ENCODE measurements around the gene PARP12. TPM values are rescaled to one million over a fixed set of nuclear protein-coding genes. Genes with fewer than 3 reads are reported as not detected.

Gene PARP12
- total and polyA plus RNA-seq, 2 of the 13 experiments (the other 11 are each of a cell fraction or from before 2014, with no cell fraction given) = 15.5 to 35.2 TPM

GRCh38 chr7:140042386-140042670 lies 20.4 kb downstream of the PARP12 start:
- TF ChIP-seq RFXANK (CRISPR knock-in tag; IDR thresholded peaks at IDR 0.05) (no peak), SAP130 (CRISPR knock-in tag; IDR thresholded peaks at IDR 0.05; ENCODE audit: low read depth) (no peak), DMAP1 (CRISPR knock-in tag; IDR thresholded peaks at IDR 0.05) (no peak), MBD4 (IDR thresholded peaks at IDR 0.05; ENCODE audit: borderline replicate concordance, low read length) (no peak), NFE2 (CRISPR knock-in tag; IDR thresholded peaks at IDR 0.05) (no peak)
- ChIA-PET CTCF (ENCODE audit: low intra/inter-chr PET ratio, low total read pairs) (no interaction called here), POLR2A (no interaction called here)
- Histone ChIP-seq H3K9me3 (ENCODE audit: low read length) (no peaks in the 10 kb centered on the region), H3K4me3 (replicated peaks in 1 of 3; ENCODE audit: insufficient read depth in 1 of 3, low read depth in 2 of 3, low read length in 3 of 3) (no peak overlapping the region), H3K36me3 (replicated peaks in 1 of 2; ENCODE audit: control insufficient read depth in 1 of 2, insufficient read depth in 2 of 2, low read length in 2 of 2) (peaks cover 4 to 42% of the 10 kb centered on the region in 2 experiments; a peak in 4 of 5 replicates), H3K27me3 (ENCODE audit: control insufficient read depth in 1 of 2, insufficient read depth in 2 of 2, low read length in 2 of 2) (no peaks in the 10 kb centered on the region), H3K4me1 (ENCODE audit: insufficient read depth, low read length) (peaks cover 35% of the 10 kb centered on the region), H2AFZ (ENCODE audit: low read length) (no peak overlapping the region), H3K9ac (ENCODE audit: insufficient read depth, low read depth, low read length) (no peak overlapping the region), H3K4me2 (ENCODE audit: low read depth, low read length) (no peak overlapping the region), H3K27ac (ENCODE audit: extremely low read length, insufficient read depth, low read length) (no peak overlapping the region), H3K79me2 (ENCODE audit: insufficient read depth, low read length) (no peaks in the 10 kb centered on the region), H4K20me1 (ENCODE audit: insufficient read depth, low read length) (no peaks in the 10 kb centered on the region)
- FAIRE-seq (no peak), DNase-seq (ENCODE audit: low spot score) (no peak), ATAC-seq (no peak)
- in situ Hi-C loops (cut with HindIII; ENCODE audit: extremely low pct_ligation_motif_present, low pct_unique_long_range_greater_than_20kb) (no loop called here), intact Hi-C loops (cut with micrococcal nuclease; ENCODE audit: unreplicated experiment) (no loop called here)
- WGBS (ENCODE audit: low lambda C conversion rate) = 94% methylated on average over 10 of the region's 10 CpGs
- no TSS peak for BruUV-seq (replicated peaks)

DNA sequence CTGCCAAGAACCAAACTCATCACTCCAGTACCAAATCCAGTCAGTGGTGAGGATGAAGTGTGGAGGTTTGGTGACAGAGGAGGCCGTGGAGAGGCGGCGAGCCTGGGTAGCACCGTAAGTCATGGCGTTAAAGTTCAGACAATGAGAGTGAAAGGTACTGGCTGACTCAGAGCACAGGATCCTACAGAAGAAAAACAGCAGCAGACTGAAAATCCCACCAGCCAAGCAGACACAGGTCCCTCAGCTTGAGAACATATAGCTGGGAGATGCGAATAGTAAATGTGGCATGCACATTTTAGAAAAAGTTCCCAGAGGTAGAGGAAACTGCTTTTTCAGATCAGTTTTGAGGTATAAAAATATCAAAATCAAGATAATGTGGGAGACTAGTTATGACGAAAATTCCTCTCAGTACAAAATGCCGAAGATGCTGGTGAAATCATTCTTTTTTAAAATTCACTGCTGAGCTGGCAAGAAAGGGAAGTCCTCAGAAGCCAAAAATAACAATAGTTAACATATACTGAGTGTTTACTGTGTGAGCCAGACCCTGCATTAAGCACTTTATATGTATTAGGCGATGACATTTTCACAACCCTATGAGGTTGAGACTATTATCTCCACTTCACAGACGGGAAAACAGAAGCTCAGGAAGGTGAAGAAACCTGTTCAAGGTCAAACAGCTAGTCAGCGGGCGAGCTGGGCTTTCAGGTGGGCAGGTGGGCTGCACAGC lies 20.9 kb downstream of the PARP12 start:
- no peak for DNase-seq (ENCODE audit: low spot score)
- H2AFZ ChIP-seq (ENCODE audit: low read length) = no peak overlapping the region
- 95% methylated on average over 12 of the region's 12 CpGs for WGBS (ENCODE audit: low lambda C conversion rate)
- no peak overlapping the region for H3K9ac ChIP-seq (ENCODE audit: insufficient read depth, low read depth, low read length)
- CTCF ChIA-PET (ENCODE audit: low intra/inter-chr PET ratio, low total read pairs) = no interaction called here
- H3K4me1 ChIP-seq (ENCODE audit: insufficient read depth, low read length) = peaks cover 30% of the 10 kb centered on the region
- BruUV-seq (replicated peaks) = no TSS peak
- no peaks in the 10 kb centered on the region for H3K9me3 ChIP-seq (ENCODE audit: low read length)
- H3K79me2 ChIP-seq (ENCODE audit: insufficient read depth, low read length) = no peaks in the 10 kb centered on the region
- no peaks in the 10 kb centered on the region for H4K20me1 ChIP-seq (ENCODE audit: insufficient read depth, low read length)
- intact Hi-C loops (cut with micrococcal nuclease; ENCODE audit: unreplicated experiment) (no loop called here), in situ Hi-C loops (cut with HindIII; ENCODE audit: extremely low pct_ligation_motif_present, low pct_unique_long_range_greater_than_20kb) (no loop called here)
- peaks cover 6 to 44% of the 10 kb centered on the region in 2 experiments; a peak in 4 of 5 replicates for H3K36me3 ChIP-seq (replicated peaks in 1 of 2; ENCODE audit: control insufficient read depth in 1 of 2, insufficient read depth in 2 of 2, low read length in 2 of 2)
- no peak for ATAC-seq
- no peak overlapping the region for H3K4me2 ChIP-seq (ENCODE audit: low read depth, low read length)
- H3K4me3 ChIP-seq (replicated peaks in 1 of 3; ENCODE audit: insufficient read depth in 1 of 3, low read depth in 2 of 3, low read length in 3 of 3) = no peak overlapping the region
- POLR2A ChIA-PET = no interaction called here
- H3K27me3 ChIP-seq (ENCODE audit: control insufficient read depth in 1 of 2, insufficient read depth in 2 of 2, low read length in 2 of 2) = no peaks in the 10 kb centered on the region
- TF ChIP-seq, protein P1, sequence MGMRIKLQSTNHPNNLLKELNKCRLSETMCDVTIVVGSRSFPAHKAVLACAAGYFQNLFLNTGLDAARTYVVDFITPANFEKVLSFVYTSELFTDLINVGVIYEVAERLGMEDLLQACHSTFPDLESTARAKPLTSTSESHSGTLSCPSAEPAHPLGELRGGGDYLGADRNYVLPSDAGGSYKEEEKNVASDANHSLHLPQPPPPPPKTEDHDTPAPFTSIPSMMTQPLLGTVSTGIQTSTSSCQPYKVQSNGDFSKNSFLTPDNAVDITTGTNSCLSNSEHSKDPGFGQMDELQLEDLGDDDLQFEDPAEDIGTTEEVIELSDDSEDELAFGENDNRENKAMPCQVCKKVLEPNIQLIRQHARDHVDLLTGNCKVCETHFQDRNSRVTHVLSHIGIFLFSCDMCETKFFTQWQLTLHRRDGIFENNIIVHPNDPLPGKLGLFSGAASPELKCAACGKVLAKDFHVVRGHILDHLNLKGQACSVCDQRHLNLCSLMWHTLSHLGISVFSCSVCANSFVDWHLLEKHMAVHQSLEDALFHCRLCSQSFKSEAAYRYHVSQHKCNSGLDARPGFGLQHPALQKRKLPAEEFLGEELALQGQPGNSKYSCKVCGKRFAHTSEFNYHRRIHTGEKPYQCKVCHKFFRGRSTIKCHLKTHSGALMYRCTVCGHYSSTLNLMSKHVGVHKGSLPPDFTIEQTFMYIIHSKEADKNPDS (CRISPR knock-in tag; IDR thresholded peaks at IDR 0.05) = no peak
- no peak overlapping the region for H3K27ac ChIP-seq (ENCODE audit: extremely low read length, insufficient read depth, low read length)
- FAIRE-seq = no peak
